HepG2 (cell line): ENCODE results near the gene DNMT3A. TPM values are rescaled to one million over a fixed set of nuclear protein-coding genes. Genes with fewer than 3 reads are reported as not detected.

ENCODE experiments used
- CBX1 ChIP-seq: IDR thresholded peaks from one replicate; pipeline ENCODE4 v1.6.1; 2016; ENCODE audit warnings: antibody characterized with exemption, low read depth
- EP300 ChIP-seq, 3 experiments: sonication (generic) in 1 of 3; formaldehyde crosslinking in 1 of 3; IDR thresholded peaks; 2 replicates each; pipeline versions ENCODE4 v1.5.1 to v1.6.1; 2011 to 2020; ENCODE audit warnings: low read depth in 2 of 3, low read length in 2 of 3, borderline replicate concordance in 1 of 3, improper control_type of control experiment in 1 of 3, mild to moderate bottlenecking in 1 of 3, missing genetic modification reagents in 1 of 3, moderate library complexity in 1 of 3
- HMG20B ChIP-seq: conservative IDR thresholded peaks from 2 replicates; pipeline ENCODE4 v1.6.1; 2016; ENCODE audit warnings: missing genetic modification reagents, missing compliant biosample characterization
- HNF4A ChIP-seq: sonication (generic); formaldehyde crosslinking; IDR thresholded peaks from 2 replicates; pipeline ENCODE4 v1.4.0; 2020; ENCODE audit warnings: missing genetic modification reagents
- HOXA7 ChIP-seq: sonication (generic); formaldehyde crosslinking; IDR thresholded peaks from 2 replicates; pipeline ENCODE4 v1.8.1; 2022; ENCODE audit warnings: mild to moderate bottlenecking, missing genetic modification reagents, moderate library complexity
- MAFF ChIP-seq: IDR thresholded peaks from 2 replicates; pipeline ENCODE4 v1.6.1; 2011; ENCODE audit warnings: low read depth, low read length, improper control_type of control experiment
- PLSCR1 ChIP-seq: sonication (generic); formaldehyde crosslinking; IDR thresholded peaks from 2 replicates; pipeline ENCODE4 v1.5.0; 2020; ENCODE audit warnings: missing genetic modification reagents, mild to moderate bottlenecking, borderline replicate concordance
- SATB2 ChIP-seq: sonication (generic); formaldehyde crosslinking; IDR thresholded peaks from 2 replicates; pipeline ENCODE4 v1.5.0; 2020; ENCODE audit warnings: missing genetic modification reagents
- SYNCRIP ChIP-seq: fragments of 200-400 bp; formaldehyde crosslinking; IDR thresholded peaks from 2 replicates; pipeline ENCODE4 v1.6.1; 2018; ENCODE audit warnings: mild to moderate bottlenecking, low read depth, low read length; ENCODE audit not compliant: insufficient read depth
- TGIF2 ChIP-seq: IDR thresholded peaks from 2 replicates; pipeline ENCODE4 v1.6.1; 2016; ENCODE audit warnings: control low read depth, missing compliant biosample characterization
- TRIM22 ChIP-seq: fragments of 450-650 bp; IDR thresholded peaks from 2 replicates; pipeline ENCODE4 v1.6.1; 2017
- ZFP90 ChIP-seq: sonication (generic); formaldehyde crosslinking; IDR thresholded peaks from 2 replicates; pipeline ENCODE4 v1.8.0; 2022; ENCODE audit warnings: missing genetic modification reagents, mild to moderate bottlenecking, inconsistent platforms, borderline replicate concordance
- ZNF180 ChIP-seq: sonication (generic); formaldehyde crosslinking; IDR thresholded peaks from 2 replicates; pipeline ENCODE4 v1.4.0; 2020; ENCODE audit warnings: low read depth, missing genetic modification reagents, borderline replicate concordance
- ZNF333 ChIP-seq: sonication (generic); formaldehyde crosslinking; IDR thresholded peaks from 2 replicates; pipeline ENCODE4 v1.4.0; 2020; ENCODE audit warnings: mild to moderate bottlenecking, missing genetic modification reagents, borderline replicate concordance
- ZNF552 ChIP-seq: sonication (generic); formaldehyde crosslinking; IDR thresholded peaks from 2 replicates; pipeline ENCODE4 v1.9.0; 2022; ENCODE audit warnings: missing genetic modification reagents, mild to moderate bottlenecking, borderline replicate concordance
- ZNF562 ChIP-seq: sonication (generic); formaldehyde crosslinking; IDR thresholded peaks from 2 replicates; pipeline ENCODE4 v1.8.0; 2022; ENCODE audit warnings: missing genetic modification reagents, borderline replicate concordance
- ZNF7 ChIP-seq: IDR thresholded peaks from 2 replicates; pipeline ENCODE4 v1.6.1; 2016; ENCODE audit warnings: missing biosample characterization, missing genetic modification reagents
- ZNF710 ChIP-seq: sonication (generic); formaldehyde crosslinking; IDR thresholded peaks from 2 replicates; pipeline ENCODE4 v1.5.0; 2020; ENCODE audit warnings: mild to moderate bottlenecking, missing genetic modification reagents, borderline replicate concordance
- ZNF761 ChIP-seq: sonication (generic); formaldehyde crosslinking; conservative IDR thresholded peaks from 2 replicates; pipeline ENCODE4 v1.4.0; 2020; ENCODE audit warnings: mild to moderate bottlenecking, missing genetic modification reagents
- ZNF792 ChIP-seq: IDR thresholded peaks from 2 replicates; pipeline ENCODE4 v1.6.1; 2016
- polyA plus RNA-seq, 8 experiments: library from polyadenylated mRNA; depleted of rRNA in 3 of 8; stranded (reverse) in 7 of 8; unstranded in 1 of 8; fragments of >200 nt; fragmentation: Illumina TruSeq in 4 of 8; extraction: Trizol in 4 of 8; gene quantifications; 2 replicates each; pipeline versions ENCODE4 v1.2.1 to v1.2.3, GENCODE V29; 2011 to 2016; ENCODE audit warnings: low read depth in 4 of 8, missing spikeins in 1 of 8, mixed read lengths in 1 of 8; ENCODE audit not compliant: insufficient read depth in 1 of 8
- total RNA-seq, 5 experiments: library from RNA; depleted of rRNA; stranded (reverse); fragments of >200 nt; fragmentation: Illumina TruSeq; extraction: Trizol; gene quantifications; 2 replicates each; pipeline ENCODE4 v1.2.3, GENCODE V29; 2016; ENCODE audit warnings: low read depth in 1 of 5
- TF ChIP-seq, protein P1 (sequence below): sonication (generic); formaldehyde crosslinking; IDR thresholded peaks from 2 replicates; pipeline ENCODE4 v1.9.0; 2022; ENCODE audit warnings: missing genetic modification reagents, mild to moderate bottlenecking, borderline replicate concordance
- TF ChIP-seq, protein P2 (sequence below): sonication (generic); formaldehyde crosslinking; IDR thresholded peaks from 2 replicates; pipeline ENCODE4 v1.5.0; 2020; ENCODE audit warnings: mild to moderate bottlenecking, low read depth, missing genetic modification reagents, borderline replicate concordance

DNMT3A gene
- total and polyA plus RNA-seq, 2 of the 13 experiments (the other 11 are each of a cell fraction or from before 2014, with no cell fraction given) = 14.7 to 29.1 TPM

DNA sequence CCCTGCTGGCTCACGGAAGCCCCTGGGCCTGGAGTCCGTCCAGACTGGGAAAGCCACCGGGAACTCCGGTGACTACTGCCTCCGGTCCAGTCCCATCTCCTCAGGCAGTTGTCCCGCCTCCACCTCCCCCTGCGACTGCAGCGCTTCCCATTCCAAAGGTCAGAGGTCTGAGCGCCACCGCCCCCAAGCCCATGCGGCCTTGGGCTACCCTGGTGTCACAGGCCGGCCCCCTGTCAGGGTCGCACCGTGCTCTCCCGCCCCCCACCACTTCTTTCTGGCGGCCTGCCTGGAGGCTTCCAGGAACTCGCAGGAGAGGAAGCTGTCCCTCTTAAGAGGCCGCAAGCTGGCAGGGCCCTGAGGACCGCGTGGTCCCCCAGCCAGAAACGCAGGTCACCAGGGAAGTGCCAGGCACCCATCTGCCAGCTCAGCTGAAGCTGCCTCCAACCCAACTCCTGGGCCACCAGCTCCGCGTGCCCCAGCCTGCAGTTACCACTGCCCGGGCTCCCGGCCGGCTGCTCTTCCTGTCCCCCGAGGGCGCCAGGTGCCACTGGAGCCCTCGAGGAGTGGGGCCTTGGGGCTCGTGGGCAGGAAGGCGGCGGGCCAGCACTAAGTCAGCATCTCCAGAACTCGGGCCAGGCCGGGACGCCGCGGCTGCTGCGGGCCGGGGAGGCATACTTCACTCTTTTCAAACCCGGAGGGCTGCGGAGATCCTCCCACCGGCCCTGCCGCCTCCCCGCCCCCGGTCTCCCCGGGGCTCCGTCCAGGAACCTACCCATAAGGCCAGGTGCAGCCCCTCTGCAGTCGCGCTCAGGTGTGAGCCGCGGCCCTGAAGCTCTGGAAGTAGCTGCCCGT lies 90.1 kb downstream of the DNMT3A start (continued):
- TF ChIP-seq ZFP90 (CRISPR knock-in tag) (peak; percentile 97; the same call in 1 of the 2 replicates), HNF4A (CRISPR knock-in tag) (peak; percentile 99), HOXA7 (CRISPR knock-in tag) (no peak), HMG20B (CRISPR knock-in tag) (peak; percentile 71; the same call in 1 of the 2 replicates), TGIF2 (CRISPR knock-in tag) (peak; percentile 95), PLSCR1 (CRISPR knock-in tag) (no peak), TRIM22 (no peak), ZNF552 (CRISPR knock-in tag) (peak; percentile 82; the same call in 1 of the 2 replicates), CBX1 (peak; percentile 89), ZNF792 (CRISPR knock-in tag) (peak; percentile 95), ZNF7 (CRISPR knock-in tag) (peak; percentile 37; the same call in 1 of the 2 replicates), SYNCRIP (no peak), ZNF333 (CRISPR knock-in tag) (peak; percentile 86; the same call in 1 of the 2 replicates), ZNF562 (no peak), EP300 (IDR thresholded peaks at IDR 0.05; ENCODE audit: low read depth in 2 of 2, low read length in 2 of 2) (peak; percentile 54 to 62; a peak in 2 of 4 replicates), EP300 (CRISPR knock-in tag; IDR thresholded peaks at IDR 0.05; ENCODE audit: borderline replicate concordance) (peak; percentile 79), ZNF180 (CRISPR knock-in tag) (no peak), ZNF761 (CRISPR knock-in tag) (peak; percentile 96; the same call in 1 of the 2 replicates), MAFF (no peak), ZNF710 (CRISPR knock-in tag) (peak; percentile 52; the same call in 1 of the 2 replicates), SATB2 (CRISPR knock-in tag) (0 out of 2 replicates have a peak, but pooled peaks have one; percentile 44)
- TF ChIP-seq, protein P1, sequence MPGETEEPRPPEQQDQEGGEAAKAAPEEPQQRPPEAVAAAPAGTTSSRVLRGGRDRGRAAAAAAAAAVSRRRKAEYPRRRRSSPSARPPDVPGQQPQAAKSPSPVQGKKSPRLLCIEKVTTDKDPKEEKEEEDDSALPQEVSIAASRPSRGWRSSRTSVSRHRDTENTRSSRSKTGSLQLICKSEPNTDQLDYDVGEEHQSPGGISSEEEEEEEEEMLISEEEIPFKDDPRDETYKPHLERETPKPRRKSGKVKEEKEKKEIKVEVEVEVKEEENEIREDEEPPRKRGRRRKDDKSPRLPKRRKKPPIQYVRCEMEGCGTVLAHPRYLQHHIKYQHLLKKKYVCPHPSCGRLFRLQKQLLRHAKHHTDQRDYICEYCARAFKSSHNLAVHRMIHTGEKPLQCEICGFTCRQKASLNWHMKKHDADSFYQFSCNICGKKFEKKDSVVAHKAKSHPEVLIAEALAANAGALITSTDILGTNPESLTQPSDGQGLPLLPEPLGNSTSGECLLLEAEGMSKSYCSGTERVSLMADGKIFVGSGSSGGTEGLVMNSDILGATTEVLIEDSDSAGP (CRISPR knock-in tag) = peak; percentile 94
- TF ChIP-seq, protein P2, sequence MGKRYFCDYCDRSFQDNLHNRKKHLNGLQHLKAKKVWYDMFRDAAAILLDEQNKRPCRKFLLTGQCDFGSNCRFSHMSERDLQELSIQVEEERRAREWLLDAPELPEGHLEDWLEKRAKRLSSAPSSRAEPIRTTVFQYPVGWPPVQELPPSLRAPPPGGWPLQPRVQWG (CRISPR knock-in tag) = no peak
